ENCODE measurements around the gene TNFSF15.

Gene TNFSF15

GRCh38 chr9:114775981-114776380, 29.9 kb downstream of the TNFSF15 start:
- TF ChIP-seq ZNF565 (CRISPR knock-in tag; conservative IDR thresholded peaks at IDR 0.05; ENCODE audit: low read depth) (no peak), ZC3H10 (CRISPR knock-in tag; IDR thresholded peaks at IDR 0.05) (no peak), ESRRG (CRISPR knock-in tag; IDR thresholded peaks at IDR 0.05) (no peak), ZFP30 (CRISPR knock-in tag; IDR thresholded peaks at IDR 0.05) (no peak), BACH2 (CRISPR knock-in tag; IDR thresholded peaks at IDR 0.05; ENCODE audit: borderline replicate concordance) (no peak), TOX (CRISPR knock-in tag; IDR thresholded peaks at IDR 0.05; ENCODE audit: borderline replicate concordance) (no peak), SNAI2 (CRISPR knock-in tag; IDR thresholded peaks at IDR 0.05) (no peak)
- ATAC-seq = no peak

- ATAC-seq = no peak
- TF ChIP-seq TSHZ2 (CRISPR knock-in tag; IDR thresholded peaks at IDR 0.05) = no peak
Measured at GRCh38 chr9:114775121-114775520, 30.7 kb downstream of the TNFSF15 start.

- TF ChIP-seq SNAI2 (CRISPR knock-in tag; IDR thresholded peaks at IDR 0.05) (no peak), OSR1 (CRISPR knock-in tag; IDR thresholded peaks at IDR 0.05) (no peak), TSHZ2 (CRISPR knock-in tag; IDR thresholded peaks at IDR 0.05) (no peak), PATZ1 (CRISPR knock-in tag; IDR thresholded peaks at IDR 0.05; ENCODE audit: borderline replicate concordance) (no peak), GLIS3 (CRISPR knock-in tag; IDR thresholded peaks at IDR 0.05) (no peak), TOX (CRISPR knock-in tag; IDR thresholded peaks at IDR 0.05; ENCODE audit: borderline replicate concordance) (no peak), PPARA (CRISPR knock-in tag; IDR thresholded peaks at IDR 0.05; ENCODE audit: borderline replicate concordance) (no peak), CSDC2 (CRISPR knock-in tag; IDR thresholded peaks at IDR 0.05) (no peak), TCF4 (CRISPR knock-in tag; IDR thresholded peaks at IDR 0.05; ENCODE audit: borderline replicate concordance) (no peak), ZNF8 (CRISPR knock-in tag; IDR thresholded peaks at IDR 0.05) (no peak), ISL1 (CRISPR knock-in tag; IDR thresholded peaks at IDR 0.05) (no peak), ZFP3 (CRISPR knock-in tag; IDR thresholded peaks at IDR 0.05) (no peak), ESRRG (CRISPR knock-in tag; IDR thresholded peaks at IDR 0.05) (no peak), ZFP30 (CRISPR knock-in tag; IDR thresholded peaks at IDR 0.05) (no peak), ZC3H10 (CRISPR knock-in tag; IDR thresholded peaks at IDR 0.05) (no peak)
- TF ChIP-seq, protein P1, sequence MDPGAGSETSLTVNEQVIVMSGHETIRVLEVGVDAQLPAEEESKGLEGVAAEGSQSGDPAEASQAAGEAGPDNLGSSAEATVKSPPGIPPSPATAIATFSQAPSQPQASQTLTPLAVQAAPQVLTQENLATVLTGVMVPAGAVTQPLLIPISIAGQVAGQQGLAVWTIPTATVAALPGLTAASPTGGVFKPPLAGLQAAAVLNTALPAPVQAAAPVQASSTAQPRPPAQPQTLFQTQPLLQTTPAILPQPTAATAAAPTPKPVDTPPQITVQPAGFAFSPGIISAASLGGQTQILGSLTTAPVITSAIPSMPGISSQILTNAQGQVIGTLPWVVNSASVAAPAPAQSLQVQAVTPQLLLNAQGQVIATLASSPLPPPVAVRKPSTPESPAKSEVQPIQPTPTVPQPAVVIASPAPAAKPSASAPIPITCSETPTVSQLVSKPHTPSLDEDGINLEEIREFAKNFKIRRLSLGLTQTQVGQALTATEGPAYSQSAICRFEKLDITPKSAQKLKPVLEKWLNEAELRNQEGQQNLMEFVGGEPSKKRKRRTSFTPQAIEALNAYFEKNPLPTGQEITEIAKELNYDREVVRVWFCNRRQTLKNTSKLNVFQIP (CRISPR knock-in tag; IDR thresholded peaks at IDR 0.05; ENCODE audit: borderline replicate concordance, low read depth) = no peak
- TF ChIP-seq, protein P2, sequence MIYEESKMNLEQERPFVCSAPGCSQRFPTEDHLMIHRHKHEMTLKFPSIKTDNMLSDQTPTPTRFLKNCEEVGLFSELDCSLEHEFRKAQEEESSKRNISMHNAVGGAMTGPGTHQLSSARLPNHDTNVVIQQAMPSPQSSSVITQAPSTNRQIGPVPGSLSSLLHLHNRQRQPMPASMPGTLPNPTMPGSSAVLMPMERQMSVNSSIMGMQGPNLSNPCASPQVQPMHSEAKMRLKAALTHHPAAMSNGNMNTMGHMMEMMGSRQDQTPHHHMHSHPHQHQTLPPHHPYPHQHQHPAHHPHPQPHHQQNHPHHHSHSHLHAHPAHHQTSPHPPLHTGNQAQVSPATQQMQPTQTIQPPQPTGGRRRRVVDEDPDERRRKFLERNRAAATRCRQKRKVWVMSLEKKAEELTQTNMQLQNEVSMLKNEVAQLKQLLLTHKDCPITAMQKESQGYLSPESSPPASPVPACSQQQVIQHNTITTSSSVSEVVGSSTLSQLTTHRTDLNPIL (CRISPR knock-in tag; IDR thresholded peaks at IDR 0.05; ENCODE audit: low read depth) = no peak
- no peak for ATAC-seq
Measured at GRCh38 chr9:114774524-114774923, 31.3 kb downstream of the TNFSF15 start.

Data from SK-N-SH treated with all-trans-retinoic acid at 6 μM for 48 hours (cell line).